Measurements from ENCODE around the gene RPS3. TPM values are rescaled to one million over a fixed set of nuclear protein-coding genes. Genes with fewer than 3 reads are reported as not detected.

The RPS3 gene
- total and polyA plus RNA-seq, 4 donors: 1,036 to 2,813 (median 2,148) TPM

- Histone ChIP-seq H3K4me1 (ENCODE audit: control insufficient read depth in 5 of 5, insufficient read depth in 5 of 5, low read length in 5 of 5) (peaks cover 0 to 20% (median 0%) of the 10 kb centered on the region in 5 donors), H3K27me3 (ENCODE audit: control insufficient read depth in 3 of 3, insufficient read depth in 3 of 3, low read length in 2 of 3) (peaks cover 0 to 4% (median 3%) of the 10 kb centered on the region in 3 donors), H3K27ac (ENCODE audit: low read depth in 1 of 2, low read length in 1 of 2) (no peak overlapping the region), H3K9me3 (ENCODE audit: control insufficient read depth in 4 of 4, insufficient read depth in 3 of 4, low read length in 3 of 4) (no peaks in the 10 kb centered on the region), H3K36me3 (ENCODE audit: control insufficient read depth in 4 of 4, insufficient read depth in 4 of 4, low read length in 4 of 4) (no peaks in the 10 kb centered on the region), H3K9ac (ENCODE audit: insufficient read depth in 1 of 2, low read length in 2 of 2) (no peak overlapping the region), H3K4me3 (no peak overlapping the region)
- DNase-seq (peak; percentile 55 to 65 (median 62)), ATAC-seq (ENCODE audit: insufficient read depth, low FRiP score) (no peak)
- 70 to 85% methylated on average over 9 of the region's 9 CpGs for WGBS, 2 donors
- TF ChIP-seq, protein P1, sequence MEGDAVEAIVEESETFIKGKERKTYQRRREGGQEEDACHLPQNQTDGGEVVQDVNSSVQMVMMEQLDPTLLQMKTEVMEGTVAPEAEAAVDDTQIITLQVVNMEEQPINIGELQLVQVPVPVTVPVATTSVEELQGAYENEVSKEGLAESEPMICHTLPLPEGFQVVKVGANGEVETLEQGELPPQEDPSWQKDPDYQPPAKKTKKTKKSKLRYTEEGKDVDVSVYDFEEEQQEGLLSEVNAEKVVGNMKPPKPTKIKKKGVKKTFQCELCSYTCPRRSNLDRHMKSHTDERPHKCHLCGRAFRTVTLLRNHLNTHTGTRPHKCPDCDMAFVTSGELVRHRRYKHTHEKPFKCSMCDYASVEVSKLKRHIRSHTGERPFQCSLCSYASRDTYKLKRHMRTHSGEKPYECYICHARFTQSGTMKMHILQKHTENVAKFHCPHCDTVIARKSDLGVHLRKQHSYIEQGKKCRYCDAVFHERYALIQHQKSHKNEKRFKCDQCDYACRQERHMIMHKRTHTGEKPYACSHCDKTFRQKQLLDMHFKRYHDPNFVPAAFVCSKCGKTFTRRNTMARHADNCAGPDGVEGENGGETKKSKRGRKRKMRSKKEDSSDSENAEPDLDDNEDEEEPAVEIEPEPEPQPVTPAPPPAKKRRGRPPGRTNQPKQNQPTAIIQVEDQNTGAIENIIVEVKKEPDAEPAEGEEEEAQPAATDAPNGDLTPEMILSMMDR (IDR thresholded peaks at IDR 0.05; ENCODE audit: control extremely low read depth, extremely low read depth): no peak
Measured at GRCh38 chr11:75453916-75454655, 54.8 kb downstream of the RPS3 start.

DNA sequence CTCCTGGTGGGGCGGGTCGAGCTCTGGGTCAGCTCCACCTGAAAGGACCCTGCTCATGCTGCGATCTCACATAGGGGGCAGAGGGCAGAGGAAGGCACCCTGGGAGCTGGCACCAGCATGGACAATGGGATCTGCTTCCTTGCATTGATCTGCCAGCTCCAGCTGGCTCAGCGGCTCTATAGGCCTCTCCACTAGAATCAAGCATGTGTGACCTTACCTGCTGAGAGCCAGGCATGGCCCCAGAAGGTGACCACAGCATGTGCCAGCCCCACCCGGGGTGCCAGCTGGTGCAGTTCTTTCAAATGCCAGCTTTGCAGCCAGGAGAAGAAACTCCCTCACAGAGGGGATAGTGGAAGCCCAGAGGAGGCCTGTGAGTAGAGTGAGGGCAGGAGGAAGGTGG lies 55.7 kb downstream of the RPS3 start:
- 83 to 93% methylated on average over 5 of the region's 5 CpGs for WGBS, 2 donors
- H3K36me3 ChIP-seq (ENCODE audit: control insufficient read depth in 4 of 4, insufficient read depth in 4 of 4, low read length in 4 of 4): no peaks in the 10 kb centered on the region
- peaks cover 0 to 4% (median 3%) of the 10 kb centered on the region in 3 donors for H3K27me3 ChIP-seq (ENCODE audit: control insufficient read depth in 3 of 3, insufficient read depth in 3 of 3, low read length in 2 of 3)
- no peak for ATAC-seq (ENCODE audit: insufficient read depth, low FRiP score)
- no peaks in the 10 kb centered on the region for H3K9me3 ChIP-seq (ENCODE audit: control insufficient read depth in 4 of 4, insufficient read depth in 3 of 4, low read length in 3 of 4)
- no peak overlapping the region for H3K9ac ChIP-seq (ENCODE audit: insufficient read depth in 1 of 2, low read length in 2 of 2)
- peak overlapping the region in 1 of 2 donors; percentile 15 for H3K27ac ChIP-seq (ENCODE audit: low read depth in 1 of 2, low read length in 1 of 2)
- TF ChIP-seq, protein P1 (IDR thresholded peaks at IDR 0.05; ENCODE audit: control extremely low read depth, extremely low read depth): no peak
- DNase-seq: no peak
- H3K4me1 ChIP-seq (ENCODE audit: control insufficient read depth in 5 of 5, insufficient read depth in 5 of 5, low read length in 5 of 5): peaks cover 0 to 20% (median 0%) of the 10 kb centered on the region in 5 donors
- no peak overlapping the region for H3K4me3 ChIP-seq

Small RNAs within 50 kb of the gene (small RNA-seq; reads per million reads assigned to genes)
- gene SNORD15A (ENCODE audit: low replicate concordance): not detected
- gene SNORD15B (ENCODE audit: low replicate concordance): 128 reads per million, percentile 98 among the genes with 10 or more reads in this experiment

Other genes starting within 250 kb of the RPS3 start
- gene SLCO2B1, start 248.4 kb upstream of the RPS3 start, total RNA-seq: 100 to 1,000 TPM in 1 of 2 donors, 10 to 100 TPM in 1; 45.6 to 244 TPM
- gene SLCO2B1, start 248.4 kb upstream of the RPS3 start, polyA plus RNA-seq: 10 to 100 TPM; 22.2 to 64.8 TPM
- gene TPBGL, start 158.7 kb upstream of the RPS3 start, total RNA-seq: under 1 TPM; 0.11 to 0.58 TPM
- under 1 TPM; 0.12 to 0.55 TPM for gene TPBGL, start 158.7 kb upstream of the RPS3 start, polyA plus RNA-seq
- 100 to 1,000 TPM in 1 of 2 donors, 10 to 100 TPM in 1; 64.4 to 145 TPM for gene ARRB1, start 47.9 kb upstream of the RPS3 start, total RNA-seq
- 10 to 100 TPM; 39.8 to 46.0 TPM for gene ARRB1, start 47.9 kb upstream of the RPS3 start, polyA plus RNA-seq
- gene KLHL35, start 33.7 kb downstream of the RPS3 start, total RNA-seq: 1 to 10 TPM; 1.2 to 2.3 TPM
- 1 to 10 TPM in 1 of 2 donors, under 1 TPM in 1; 0.62 to 2.4 TPM for gene KLHL35, start 33.7 kb downstream of the RPS3 start, polyA plus RNA-seq
- gene GDPD5, start 126.4 kb downstream of the RPS3 start, total RNA-seq: 10 to 100 TPM; 15.9 to 24.7 TPM
- gene GDPD5, start 126.4 kb downstream of the RPS3 start, polyA plus RNA-seq: 1 to 10 TPM; 6.2 to 8.2 TPM
- 100 to 1,000 TPM; 234 to 585 TPM for gene SERPINH1, start 162.7 kb downstream of the RPS3 start, total RNA-seq
- 100 to 1,000 TPM; 112 to 340 TPM for gene SERPINH1, start 162.7 kb downstream of the RPS3 start, polyA plus RNA-seq

Data from lung (tissue), 13 donors.